GM08714 (cell line): ENCODE data around the gene GFAP.

ENCODE experiments used
- H3K4me3 ChIP-seq: fragments of 200-500 bp; sonication (Bioruptor generic); 2 replicates; pipeline ENCODE4 v1.5.1; 2014; ENCODE audit warnings: mild to moderate bottlenecking, low read length, inconsistent platforms
- ZNF274 ChIP-seq: IDR thresholded peaks from 2 replicates; pipeline ENCODE4 v1.6.1; 2012; ENCODE audit warnings: mild to moderate bottlenecking, low read depth, low read length

The GFAP gene

GRCh38 chr17:44925731-44926697 lies 10.7 kb upstream of the GFAP start:
- H3K4me3 ChIP-seq: no peak overlapping the region
- TF ChIP-seq ZNF274: no peak

GRCh38 chr17:44924107-44924544 lies 8.8 kb upstream of the GFAP start:
- no peak for TF ChIP-seq ZNF274
- H3K4me3 ChIP-seq: no peak overlapping the region

- no peak for TF ChIP-seq ZNF274
- no peak overlapping the region for H3K4me3 ChIP-seq
These were observed 7.6 kb upstream of the GFAP start for GRCh38 chr17:44922746-44923470.

- H3K4me3 ChIP-seq: no peak overlapping the region
- TF ChIP-seq ZNF274: no peak
These were observed 6.8 kb upstream of the GFAP start for GRCh38 chr17:44922136-44922535.

GRCh38 chr17:44921122-44921882 lies 6.0 kb upstream of the GFAP start:
- no peak overlapping the region for H3K4me3 ChIP-seq
- no peak for TF ChIP-seq ZNF274

- no peak overlapping the region for H3K4me3 ChIP-seq
- TF ChIP-seq ZNF274: no peak
These were observed 5.3 kb upstream of the GFAP start for GRCh38 chr17:44920565-44920940.

- H3K4me3 ChIP-seq: no peak overlapping the region
- TF ChIP-seq ZNF274: no peak
These were observed 4.7 kb upstream of the GFAP start for GRCh38 chr17:44919885-44920564.

- no peak for TF ChIP-seq ZNF274
These were observed 4.1 kb upstream of the GFAP start for GRCh38 chr17:44919411-44919810.

GRCh38 chr17:44918006-44918405 lies 2.7 kb upstream of the GFAP start:
- no peak overlapping the region for H3K4me3 ChIP-seq
- no peak for TF ChIP-seq ZNF274

More at GRCh38 chr17:44919411-44919810, 4.1 kb upstream of the GFAP start:
- no peak overlapping the region for H3K4me3 ChIP-seq

GRCh38 chr17:44917456-44917855 lies 2.2 kb upstream of the GFAP start:
- H3K4me3 ChIP-seq: no peak overlapping the region
- no peak for TF ChIP-seq ZNF274

GRCh38 chr17:44916781-44917241 lies 1.5 kb upstream of the GFAP start:
- TF ChIP-seq ZNF274: no peak

GRCh38 chr17:44915862-44916780 lies 821 bp upstream of the GFAP start:
- H3K4me3 ChIP-seq: no peak overlapping the region
- no peak for TF ChIP-seq ZNF274

More at GRCh38 chr17:44916781-44917241, 1.5 kb upstream of the GFAP start:
- H3K4me3 ChIP-seq: no peak overlapping the region
